Measurements from ENCODE around the gene LPCAT3. TPM values are rescaled to one million over a fixed set of nuclear protein-coding genes. Genes with fewer than 3 reads are reported as not detected.

LPCAT3 gene
- total and polyA plus RNA-seq, 4 donors: 45.4 to 78.6 (median 56.2) TPM

GRCh38 chr12:7023114-7023513 is 4.8 kb upstream of the LPCAT3 start:
- Histone ChIP-seq H3K27ac (ENCODE audit: low read depth in 1 of 2, low read length in 1 of 2) (no peak overlapping the region), H3K4me3 (no peak overlapping the region), H3K9me3 (ENCODE audit: control insufficient read depth in 4 of 4, insufficient read depth in 3 of 4, low read length in 3 of 4) (no peaks in the 10 kb centered on the region), H3K36me3 (ENCODE audit: control insufficient read depth in 4 of 4, insufficient read depth in 4 of 4, low read length in 4 of 4) (no peaks in the 10 kb centered on the region), H3K27me3 (ENCODE audit: control insufficient read depth in 3 of 3, insufficient read depth in 3 of 3, low read length in 2 of 3) (no peaks in the 10 kb centered on the region), H3K9ac (ENCODE audit: insufficient read depth in 1 of 2, low read length in 2 of 2) (no peak overlapping the region), H3K4me1 (ENCODE audit: control insufficient read depth in 5 of 5, insufficient read depth in 5 of 5, low read length in 5 of 5) (peaks cover 0 to 7% (median 0%) of the 10 kb centered on the region in 5 donors)
- TF ChIP-seq CTCF (IDR thresholded peaks at IDR 0.05; ENCODE audit: control extremely low read depth, extremely low read depth): no peak
- 77 to 94% methylated on average over 3 of the region's 3 CpGs for WGBS, 2 donors
- no peak for ATAC-seq (ENCODE audit: insufficient read depth, low FRiP score)
- DNase-seq: no peak

GRCh38 chr12:7021956-7022355 is 3.7 kb upstream of the LPCAT3 start:
- no peak for TF ChIP-seq CTCF (IDR thresholded peaks at IDR 0.05; ENCODE audit: control extremely low read depth, extremely low read depth)
- peaks cover 0 to 17% (median 4%) of the 10 kb centered on the region in 5 donors for H3K4me1 ChIP-seq (ENCODE audit: control insufficient read depth in 5 of 5, insufficient read depth in 5 of 5, low read length in 5 of 5)
- no peak for ATAC-seq (ENCODE audit: insufficient read depth, low FRiP score)
- WGBS, 2 donors: 62 to 76% methylated on average over 5 of the region's 5 CpGs
- H3K36me3 ChIP-seq (ENCODE audit: control insufficient read depth in 4 of 4, insufficient read depth in 4 of 4, low read length in 4 of 4): no peaks in the 10 kb centered on the region
- no peaks in the 10 kb centered on the region for H3K9me3 ChIP-seq (ENCODE audit: control insufficient read depth in 4 of 4, insufficient read depth in 3 of 4, low read length in 3 of 4)
- no peaks in the 10 kb centered on the region for H3K27me3 ChIP-seq (ENCODE audit: control insufficient read depth in 3 of 3, insufficient read depth in 3 of 3, low read length in 2 of 3)
- no peak for DNase-seq
- H3K4me3 ChIP-seq: no peak overlapping the region
- H3K27ac ChIP-seq (ENCODE audit: low read depth in 1 of 2, low read length in 1 of 2): no peak overlapping the region
- no peak overlapping the region for H3K9ac ChIP-seq (ENCODE audit: insufficient read depth in 1 of 2, low read length in 2 of 2)

- peak overlapping the region; percentile 83 for H3K4me3 ChIP-seq
- peaks cover 0 to 17% (median 7%) of the 10 kb centered on the region in 5 donors for H3K4me1 ChIP-seq (ENCODE audit: control insufficient read depth in 5 of 5, insufficient read depth in 5 of 5, low read length in 5 of 5)
- H3K36me3 ChIP-seq (ENCODE audit: control insufficient read depth in 4 of 4, insufficient read depth in 4 of 4, low read length in 4 of 4): peaks cover 0 to 4% (median 0%) of the 10 kb centered on the region in 4 donors
- ATAC-seq (ENCODE audit: insufficient read depth, low FRiP score) (no peak), DNase-seq (no peak)
- no peaks in the 10 kb centered on the region for H3K9me3 ChIP-seq (ENCODE audit: control insufficient read depth in 4 of 4, insufficient read depth in 3 of 4, low read length in 3 of 4)
- TF ChIP-seq CTCF (IDR thresholded peaks at IDR 0.05; ENCODE audit: control extremely low read depth, extremely low read depth): no peak
- H3K27ac ChIP-seq (ENCODE audit: low read depth in 1 of 2, low read length in 1 of 2): peak overlapping the region in 1 of 2 donors; percentile 96
- 13 to 15% methylated on average over 6 of the region's 6 CpGs for WGBS, 2 donors
- no peaks in the 10 kb centered on the region for H3K27me3 ChIP-seq (ENCODE audit: control insufficient read depth in 3 of 3, insufficient read depth in 3 of 3, low read length in 2 of 3)
- peak overlapping the region in 1 of 2 donors; percentile 82 for H3K9ac ChIP-seq (ENCODE audit: insufficient read depth in 1 of 2, low read length in 2 of 2)
Observed at GRCh38 chr12:7019043-7019569, 830 bp upstream of the LPCAT3 start.

GRCh38 chr12:7017870-7018349 is 366 bp downstream of the LPCAT3 start:
- WGBS, 2 donors: 0 to 1% methylated on average over 23 to 25 of the region's 25 CpGs
- H3K9ac ChIP-seq (ENCODE audit: insufficient read depth in 1 of 2, low read length in 2 of 2): peak overlapping the region; percentile 51 to 66
- peaks cover 0 to 9% (median 3%) of the 10 kb centered on the region in 4 donors for H3K36me3 ChIP-seq (ENCODE audit: control insufficient read depth in 4 of 4, insufficient read depth in 4 of 4, low read length in 4 of 4)
- H3K4me3 ChIP-seq: peak overlapping the region; percentile 83
- no peaks in the 10 kb centered on the region for H3K27me3 ChIP-seq (ENCODE audit: control insufficient read depth in 3 of 3, insufficient read depth in 3 of 3, low read length in 2 of 3)
- peaks cover 0 to 17% (median 7%) of the 10 kb centered on the region in 5 donors for H3K4me1 ChIP-seq (ENCODE audit: control insufficient read depth in 5 of 5, insufficient read depth in 5 of 5, low read length in 5 of 5)
- no peak for TF ChIP-seq CTCF (IDR thresholded peaks at IDR 0.05; ENCODE audit: control extremely low read depth, extremely low read depth)
- H3K9me3 ChIP-seq (ENCODE audit: control insufficient read depth in 4 of 4, insufficient read depth in 3 of 4, low read length in 3 of 4): no peaks in the 10 kb centered on the region
- DNase-seq: no peak
- peak overlapping the region; percentile 86 to 96 for H3K27ac ChIP-seq (ENCODE audit: low read depth in 1 of 2, low read length in 1 of 2)
- ATAC-seq (ENCODE audit: insufficient read depth, low FRiP score): peak; percentile 7
